COLO668 (cell line): ENCODE data around the gene NOSTRIN.

Experiments used
- DNase-seq: peaks from one replicate; lab custom pipeline; 2025; ENCODE audit not compliant: unreplicated experiment; lab: John Stamatoyannopoulos, UW

NOSTRIN gene

GRCh38 chr2:168814939-168815907 is 12.8 kb downstream of the NOSTRIN start:
- DNase-seq, result no peak

- DNase-seq, result no peak
Measured at GRCh38 chr2:168816369-168816768, 13.9 kb downstream of the NOSTRIN start.

- no peak for DNase-seq
Measured at GRCh38 chr2:168819050-168819715, 16.7 kb downstream of the NOSTRIN start.

GRCh38 chr2:168819829-168820489 is 17.5 kb downstream of the NOSTRIN start:
- DNase-seq, result no peak

GRCh38 chr2:168821577-168821976 is 19.1 kb downstream of the NOSTRIN start:
- no peak for DNase-seq

GRCh38 chr2:168821992-168822391 is 19.6 kb downstream of the NOSTRIN start:
- DNase-seq, result no peak

GRCh38 chr2:168825126-168825525 is 22.7 kb downstream of the NOSTRIN start:
- DNase-seq, result no peak

GRCh38 chr2:168830958-168831357 is 28.5 kb downstream of the NOSTRIN start:
- no peak for DNase-seq

GRCh38 chr2:168831662-168832061 is 29.2 kb downstream of the NOSTRIN start:
- no peak for DNase-seq

- no peak for DNase-seq
Measured at GRCh38 chr2:168835969-168836368, 33.5 kb downstream of the NOSTRIN start.

GRCh38 chr2:168841445-168841844 is 39.0 kb downstream of the NOSTRIN start:
- DNase-seq, result no peak

- no peak for DNase-seq
Measured at GRCh38 chr2:168843253-168843652, 40.8 kb downstream of the NOSTRIN start.

GRCh38 chr2:168848225-168848624 is 45.8 kb downstream of the NOSTRIN start:
- no peak for DNase-seq

GRCh38 chr2:168849610-168850009 is 47.2 kb downstream of the NOSTRIN start:
- DNase-seq, result no peak

- DNase-seq, result no peak
Measured at GRCh38 chr2:168850846-168851245, 48.4 kb downstream of the NOSTRIN start.

GRCh38 chr2:168851674-168852320 is 49.4 kb downstream of the NOSTRIN start:
- no peak for DNase-seq

- DNase-seq, result no peak
Measured at GRCh38 chr2:168852481-168852880, 50.0 kb downstream of the NOSTRIN start.

GRCh38 chr2:168853471-168853870 is 51.0 kb downstream of the NOSTRIN start:
- no peak for DNase-seq

- DNase-seq, result no peak
Measured at GRCh38 chr2:168854651-168855050, 52.2 kb downstream of the NOSTRIN start.

GRCh38 chr2:168855601-168856000 is 53.2 kb downstream of the NOSTRIN start:
- no peak for DNase-seq

- no peak for DNase-seq
Measured at GRCh38 chr2:168858146-168858545, 55.7 kb downstream of the NOSTRIN start.
